Astrocyte (in vitro differentiated cells and primary cell): ENCODE results near the gene RRM1. TPM values are rescaled to one million over a fixed set of nuclear protein-coding genes. Genes with fewer than 3 reads are reported as not detected.

Experiments
- DNase-seq: peaks from one replicate; pipeline ENCODE4 v3.0.0-alpha.2; 2010; ENCODE audit warnings: low read depth
- FAIRE-seq: peaks from 2 replicates; lab custom pipeline; 2011; peaks lifted over from hg19 to GRCh38; lab: Jason Lieb, UNC
- H2AFZ ChIP-seq: 2 replicates; pipeline ENCODE4 v1.6.0; 2012; ENCODE audit warnings: low read depth, low read length, inconsistent platforms
- H3K27ac ChIP-seq: 2 replicates; pipeline ENCODE4 v1.5.1; 2011; ENCODE audit warnings: low read depth, low read length, inconsistent platforms
- H3K27me3 ChIP-seq: 2 replicates; pipeline ENCODE4 v1.6.0; 2011; ENCODE audit warnings: low read length, inconsistent platforms; ENCODE audit not compliant: insufficient read depth
- H3K36me3 ChIP-seq: 2 replicates; pipeline ENCODE4 v1.5.1; 2011; ENCODE audit warnings: low read length, inconsistent platforms; ENCODE audit not compliant: insufficient read depth
- H3K4me1 ChIP-seq: 2 replicates; pipeline ENCODE4 v1.5.1; 2011; ENCODE audit warnings: low read length, inconsistent platforms; ENCODE audit not compliant: insufficient read depth
- H3K4me2 ChIP-seq: 2 replicates; pipeline ENCODE4 v1.6.0; 2012; ENCODE audit warnings: low read length, inconsistent platforms
- H3K4me3 ChIP-seq: 2 replicates; pipeline ENCODE4 v1.5.1; 2011; ENCODE audit warnings: low read depth, mild to moderate bottlenecking, low read length, inconsistent platforms; ENCODE audit not compliant: insufficient read depth
- H3K79me2 ChIP-seq: 2 replicates; pipeline ENCODE4 v1.6.0; 2012; ENCODE audit warnings: mild to moderate bottlenecking, low read length, inconsistent platforms; ENCODE audit not compliant: insufficient read depth
- H3K9ac ChIP-seq: 2 replicates; pipeline ENCODE4 v1.6.0; 2012; ENCODE audit warnings: mild to moderate bottlenecking, low read length, inconsistent platforms
- H3K9me3 ChIP-seq: 2 replicates; pipeline ENCODE4 v1.5.1; 2012; ENCODE audit warnings: low read depth, mild to moderate bottlenecking, low read length, inconsistent platforms; ENCODE audit not compliant: insufficient read depth
- H4K20me1 ChIP-seq: 2 replicates; pipeline ENCODE4 v1.6.0; 2012; ENCODE audit warnings: low read length, inconsistent platforms; ENCODE audit not compliant: insufficient read depth
- H3K27ac Mint-ChIP-seq: one replicate; pipeline ENCODE4 v1.8.0; 2021; ENCODE audit warnings: mild to moderate bottlenecking, mixed read lengths; ENCODE audit not compliant: unreplicated experiment
- H3K27me3 Mint-ChIP-seq: one replicate; pipeline ENCODE4 v1.8.0; 2021; ENCODE audit warnings: low read depth, mixed read lengths; ENCODE audit not compliant: unreplicated experiment
- H3K36me3 Mint-ChIP-seq: one replicate; pipeline ENCODE4 v1.8.0; 2021; ENCODE audit warnings: low read depth, mixed read lengths; ENCODE audit not compliant: unreplicated experiment
- H3K4me1 Mint-ChIP-seq: one replicate; pipeline ENCODE4 v1.8.0; 2021; ENCODE audit warnings: low read depth, mixed read lengths; ENCODE audit not compliant: unreplicated experiment
- H3K4me3 Mint-ChIP-seq: one replicate; pipeline ENCODE4 v1.8.0; 2021; ENCODE audit warnings: mild to moderate bottlenecking, moderate library complexity, mixed read lengths; ENCODE audit not compliant: unreplicated experiment
- H3K9me3 Mint-ChIP-seq: one replicate; pipeline ENCODE4 v1.8.0; 2021; ENCODE audit warnings: mild to moderate bottlenecking, mixed read lengths; ENCODE audit not compliant: unreplicated experiment
- CTCF ChIP-seq: IDR thresholded peaks from 2 replicates; pipeline ENCODE4 v1.5.1; 2011; ENCODE audit warnings: low read depth, mild to moderate bottlenecking, inconsistent platforms, low read length, moderate library complexity; ENCODE audit not compliant: insufficient read depth
- EZH2 ChIP-seq: IDR thresholded peaks from 2 replicates; pipeline ENCODE4 v1.6.1; 2012; ENCODE audit warnings: mild to moderate bottlenecking, low read length, inconsistent platforms; ENCODE audit not compliant: insufficient read depth
- total RNA-seq: library from RNA; stranded (reverse); gene quantifications from 2 replicates; pipeline ENCODE4 v1.2.1, GENCODE V29; 2021

The RRM1 gene
- total RNA-seq, 1 donor from 2014 or later: 26.2 TPM

GRCh38 chr11:4178813-4179662 is 84.4 kb downstream of the RRM1 start:
- H3K9me3 Mint-ChIP-seq: peaks cover 5% of the 10 kb centered on the region
- FAIRE-seq: no peak

GRCh38 chr11:4180441-4181183 is 86.0 kb downstream of the RRM1 start:
- Mint-ChIP-seq H3K9me3 (peaks cover 5% of the 10 kb centered on the region), H3K27me3 (peaks cover 5% of the 10 kb centered on the region), H3K27ac (no peak overlapping the region), H3K4me3 (no peak overlapping the region), H3K36me3 (no peaks in the 10 kb centered on the region), H3K4me1 (no peaks in the 10 kb centered on the region)
- Histone ChIP-seq H3K36me3 (no peaks in the 10 kb centered on the region), H3K27me3 (no peaks in the 10 kb centered on the region), H3K79me2 (no peaks in the 10 kb centered on the region), H3K27ac (no peak overlapping the region), H2AFZ (no peak overlapping the region), H3K4me3 (no peak overlapping the region), H3K4me1 (no peaks in the 10 kb centered on the region), H3K4me2 (no peak overlapping the region), H3K9ac (no peak overlapping the region), H4K20me1 (no peaks in the 10 kb centered on the region), H3K9me3 (no peaks in the 10 kb centered on the region)
- DNase-seq (no peak), FAIRE-seq (no peak)
- TF ChIP-seq CTCF (no peak), EZH2 (no peak)

More at GRCh38 chr11:4178813-4179662, 84.4 kb downstream of the RRM1 start:
- H2AFZ ChIP-seq: no peak overlapping the region
- no peaks in the 10 kb centered on the region for H3K27me3 ChIP-seq
- no peaks in the 10 kb centered on the region for H3K36me3 ChIP-seq
- H3K9me3 ChIP-seq: no peaks in the 10 kb centered on the region
- Mint-ChIP-seq H3K4me3 (no peak overlapping the region), H3K27ac (no peak overlapping the region), H3K27me3 (peaks cover 5% of the 10 kb centered on the region), H3K4me1 (no peaks in the 10 kb centered on the region), H3K36me3 (no peaks in the 10 kb centered on the region)
- H3K9ac ChIP-seq: no peak overlapping the region
- no peak overlapping the region for H3K27ac ChIP-seq
- no peak overlapping the region for H3K4me3 ChIP-seq
- H3K79me2 ChIP-seq: no peaks in the 10 kb centered on the region
- H3K4me2 ChIP-seq: no peak overlapping the region
- no peaks in the 10 kb centered on the region for H3K4me1 ChIP-seq
- no peaks in the 10 kb centered on the region for H4K20me1 ChIP-seq
- TF ChIP-seq EZH2 (no peak), CTCF (no peak)
- no peak for DNase-seq
